H1 (cell line): ENCODE results near the gene REPS1. TPM values are rescaled to one million over a fixed set of nuclear protein-coding genes. Genes with fewer than 3 reads are reported as not detected.

Experiments
- BACH1 ChIP-seq: IDR thresholded peaks from 2 replicates; pipeline ENCODE4 v1.6.1; 2012; ENCODE audit warnings: low read length, improper control_type of control experiment
- CBX8 ChIP-seq: fragments of 300-800, 300-1000 bp; sonication (generic); IDR thresholded peaks from 2 replicates; pipeline ENCODE4 v1.7.1; 2016; ENCODE audit warnings: low read depth, low read length, borderline replicate concordance
- CHD1 ChIP-seq: IDR thresholded peaks from 2 replicates; pipeline ENCODE4 v1.6.1; 2012; ENCODE audit warnings: low read depth, low read length, improper control_type of control experiment
- GABPA ChIP-seq: IDR thresholded peaks from 2 replicates; pipeline ENCODE4 v1.6.1; 2011; ENCODE audit warnings: mild to moderate bottlenecking, low read length, moderate library complexity, borderline replicate concordance; ENCODE audit not compliant: insufficient read depth
- RBBP5 ChIP-seq: IDR thresholded peaks from 2 replicates; pipeline ENCODE4 v1.7.1; 2012; ENCODE audit warnings: low read depth, mild to moderate bottlenecking, inconsistent platforms, low read length, moderate library complexity, borderline replicate concordance
- TEAD4 ChIP-seq: IDR thresholded peaks from 2 replicates; pipeline ENCODE4 v1.6.1; 2012; ENCODE audit warnings: low read depth, low read length, inconsistent platforms, mixed read lengths
- polyA plus RNA-seq, 7 experiments: library from polyadenylated mRNA; depleted of rRNA in 3 of 7; stranded (reverse) in 5 of 7; unstranded in 2 of 7; fragments of >200 nt in 5 of 7; fragments of 200-250 nt in 2 of 7; gene quantifications; 1 replicate in 5 of 7; 2 replicates in 1 of 7; 4 replicates in 1 of 7; pipeline versions ENCODE4 v1.2.1 to v1.2.3, GENCODE V29; 2011 to 2013; ENCODE audit warnings: missing spikeins in 2 of 7, mixed read lengths in 2 of 7
- total RNA-seq: library from RNA; stranded (reverse); fragmentation: NEBNext Ultra II Directional; extraction: Animal tissue kit (Norgen Biotek cat#: 25700); gene quantifications from 2 replicates; pipeline ENCODE4 v1.2.1, GENCODE V29; 2021

The REPS1 gene
- total and polyA plus RNA-seq, 2 of the 8 experiments (the other 6 are each of a cell fraction or from before 2014, with no cell fraction given) = 52.1 to 68.9 TPM

- TF ChIP-seq TEAD4 (no peak), BACH1 (no peak), RBBP5 (no peak), CHD1 (no peak), GABPA (no peak), CBX8 (no peak)
Measured at GRCh38 chr6:139011980-139012379, 23.9 kb upstream of the REPS1 start (continued).
